Uterus (tissue), 4 donors: ENCODE results near the gene BID. TPM values are rescaled to one million over a fixed set of nuclear protein-coding genes. Genes with fewer than 3 reads are reported as not detected.

Source experiments
- DNase-seq, 2 donors: peaks; one replicate each; pipeline ENCODE4 v3.0.0-alpha.2; 2019 to 2020
- H3K27ac ChIP-seq, 2 donors: fragments of 200-600 bp; sonication (generic); 1 replicate in 1 of 2; 2 replicates in 1 of 2; pipeline ENCODE4 v1.5.1; 2016 to 2018
- H3K27me3 ChIP-seq, 2 donors: fragments of 200-600 bp; sonication (generic); one replicate each; pipeline ENCODE4 v1.5.1; 2018 to 2019; ENCODE audit warnings: control low read depth in 1 of 2
- H3K36me3 ChIP-seq, 2 donors: fragments of 200-600 bp; sonication (generic); one replicate each; pipeline ENCODE4 v1.5.1; 2019; ENCODE audit warnings: control low read depth in 1 of 2
- H3K4me1 ChIP-seq, 2 donors: fragments of 200-600 bp; sonication (generic); one replicate each; pipeline ENCODE4 v1.5.1; 2018 to 2019; ENCODE audit warnings: control low read depth in 1 of 2
- H3K4me3 ChIP-seq, 2 donors: fragments of 200-600 bp; sonication (generic); 1 replicate in 1 of 2; 2 replicates in 1 of 2; pipeline ENCODE4 v1.5.1; 2018 to 2019; ENCODE audit warnings: mild to moderate bottlenecking in 1 of 2
- H3K9me3 ChIP-seq, 2 donors: fragments of 200-600 bp; sonication (generic); one replicate each; pipeline ENCODE4 v1.5.1; 2019; ENCODE audit warnings: control low read depth in 1 of 2
- POLR2A ChIP-seq, 2 donors: fragments of 450-650 bp; IDR thresholded peaks; one replicate each; pipeline ENCODE4 v1.6.1; 2016; ENCODE audit warnings: antibody characterized with exemption in 2 of 2, mild to moderate bottlenecking in 1 of 2, moderate library complexity in 1 of 2
- intact Hi-C: fragments of 100-400 bp; cut with DNase I; formaldehyde crosslinking; loops from one replicate; pipeline ENCODE4 v1.15.1; 2023; ENCODE audit warnings: low total_unique reads
- total RNA-seq, 4 donors: library from RNA; depleted of rRNA in 3 of 4; stranded (reverse); fragments of >200 nt in 3 of 4; gene quantifications; one replicate each; pipeline versions ENCODE4 v1.1.0 to v1.2.4, GENCODE V29; 2014 to 2023
- TF ChIP-seq, protein P1 (sequence below), 4 experiments: fragments of 200-600 bp in 2 of 4; fragments of 450-650 bp in 2 of 4; sonication (generic) in 2 of 4; IDR thresholded peaks; one replicate each; pipeline ENCODE4 v1.5.1; 2016 to 2019; ENCODE audit warnings: antibody characterized with exemption in 4 of 4, mild to moderate bottlenecking in 2 of 4, moderate library complexity in 1 of 4
- donor health status: DM: yes; HTN: yes; CAD: no.

The BID gene
- 10 to 100 TPM in 2 of 4 donors, 1 to 10 TPM in 1, under 1 TPM in 1; 0.77 to 96.2 (median 10.4) TPM for total RNA-seq

GRCh38 chr22:17774206-17774925 lies at the start of gene BID:
BID (minus strand) TSS chr22:17774469; CDS start chr22:17750116, 24,353 bp downstream.
- Histone ChIP-seq H3K4me3 (peak within 1 kb of the TSS; percentile 36 to 63), H3K27me3 (no peaks in the 10 kb centered on the region), H3K9me3 (no peaks in the 10 kb centered on the region), H3K4me1 (no peaks in the 10 kb centered on the region), H3K36me3 (no peaks in the 10 kb centered on the region), H3K27ac (peak within 1 kb of the TSS in 1 of 2 donors; percentile 31)
- TF ChIP-seq POLR2A (IDR thresholded peaks at IDR 0.05) = no peak
- TF ChIP-seq, protein P1, sequence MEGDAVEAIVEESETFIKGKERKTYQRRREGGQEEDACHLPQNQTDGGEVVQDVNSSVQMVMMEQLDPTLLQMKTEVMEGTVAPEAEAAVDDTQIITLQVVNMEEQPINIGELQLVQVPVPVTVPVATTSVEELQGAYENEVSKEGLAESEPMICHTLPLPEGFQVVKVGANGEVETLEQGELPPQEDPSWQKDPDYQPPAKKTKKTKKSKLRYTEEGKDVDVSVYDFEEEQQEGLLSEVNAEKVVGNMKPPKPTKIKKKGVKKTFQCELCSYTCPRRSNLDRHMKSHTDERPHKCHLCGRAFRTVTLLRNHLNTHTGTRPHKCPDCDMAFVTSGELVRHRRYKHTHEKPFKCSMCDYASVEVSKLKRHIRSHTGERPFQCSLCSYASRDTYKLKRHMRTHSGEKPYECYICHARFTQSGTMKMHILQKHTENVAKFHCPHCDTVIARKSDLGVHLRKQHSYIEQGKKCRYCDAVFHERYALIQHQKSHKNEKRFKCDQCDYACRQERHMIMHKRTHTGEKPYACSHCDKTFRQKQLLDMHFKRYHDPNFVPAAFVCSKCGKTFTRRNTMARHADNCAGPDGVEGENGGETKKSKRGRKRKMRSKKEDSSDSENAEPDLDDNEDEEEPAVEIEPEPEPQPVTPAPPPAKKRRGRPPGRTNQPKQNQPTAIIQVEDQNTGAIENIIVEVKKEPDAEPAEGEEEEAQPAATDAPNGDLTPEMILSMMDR (IDR thresholded peaks at IDR 0.05) = no peak
- intact Hi-C loops = no loop called here
- DNase-seq = peak in 1 of 2 donors; percentile 28

- no peaks in the 10 kb centered on the region for H3K36me3 ChIP-seq
Observed at GRCh38 chr22:17823964-17824363, 49.7 kb upstream of the BID start.

DNA sequence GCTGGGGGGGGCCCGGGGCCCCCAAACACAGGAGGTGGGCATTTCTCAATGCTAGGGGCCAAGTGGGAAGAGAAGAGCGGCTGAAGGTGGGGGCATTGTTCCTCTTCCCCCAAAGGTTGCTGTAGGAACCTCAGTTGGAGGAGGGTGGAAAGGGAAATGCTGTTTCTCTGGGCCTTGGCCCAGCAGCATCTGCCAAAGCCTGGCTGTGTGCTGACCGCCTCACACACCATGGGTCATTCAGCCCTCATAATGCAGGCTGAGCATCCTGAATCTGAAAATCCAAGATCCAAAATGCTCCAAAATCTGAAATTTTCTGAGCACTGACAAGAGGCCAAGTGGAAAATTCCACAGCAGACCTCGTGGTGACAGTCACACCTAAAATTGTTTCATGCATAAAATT lies 49.0 kb upstream of the BID start:
- H3K27me3 ChIP-seq = no peaks in the 10 kb centered on the region
- TF ChIP-seq POLR2A (IDR thresholded peaks at IDR 0.05) = no peak
- TF ChIP-seq, protein P1 (IDR thresholded peaks at IDR 0.05) = no peak
- no peaks in the 10 kb centered on the region for H3K9me3 ChIP-seq
- DNase-seq = no peak
- H3K27ac ChIP-seq = no peak overlapping the region
- intact Hi-C loops = loop anchor here (10.0 kb wide), 1 partner anchor 72 kb away; no protein-coding TSS in a partner anchor
- H3K4me3 ChIP-seq = no peak overlapping the region
- no peaks in the 10 kb centered on the region for H3K36me3 ChIP-seq
- no peaks in the 10 kb centered on the region for H3K4me1 ChIP-seq

More at GRCh38 chr22:17823964-17824363, 49.7 kb upstream of the BID start:
- H3K4me3 ChIP-seq = no peak overlapping the region
- no peak overlapping the region for H3K27ac ChIP-seq
- no peak for DNase-seq
- no peaks in the 10 kb centered on the region for H3K4me1 ChIP-seq
- TF ChIP-seq POLR2A (IDR thresholded peaks at IDR 0.05) = no peak
- intact Hi-C loops = loop anchor here (10.0 kb wide), 1 partner anchor 71 kb away; no protein-coding TSS in a partner anchor
- no peaks in the 10 kb centered on the region for H3K27me3 ChIP-seq
- H3K9me3 ChIP-seq = no peaks in the 10 kb centered on the region

GRCh38 chr22:17822087-17822486 lies 47.8 kb upstream of the BID start:
- Histone ChIP-seq H3K4me3 (no peak overlapping the region), H3K27me3 (no peaks in the 10 kb centered on the region), H3K9me3 (no peaks in the 10 kb centered on the region), H3K36me3 (no peaks in the 10 kb centered on the region), H3K4me1 (no peaks in the 10 kb centered on the region), H3K27ac (no peak overlapping the region)
- DNase-seq = no peak
- intact Hi-C loops = loop anchor here (10.0 kb wide), 1 partner anchor 73 kb away; no protein-coding TSS in a partner anchor
- TF ChIP-seq, protein P1 (IDR thresholded peaks at IDR 0.05) = no peak
- no peak for TF ChIP-seq POLR2A (IDR thresholded peaks at IDR 0.05)

GRCh38 chr22:17820879-17821439 lies 46.7 kb upstream of the BID start:
- Histone ChIP-seq H3K36me3 (no peaks in the 10 kb centered on the region), H3K27me3 (no peaks in the 10 kb centered on the region), H3K9me3 (no peaks in the 10 kb centered on the region), H3K4me3 (no peak overlapping the region), H3K27ac (no peak overlapping the region), H3K4me1 (no peaks in the 10 kb centered on the region)
- TF ChIP-seq, protein P1 (IDR thresholded peaks at IDR 0.05) = no peak
- no peak for TF ChIP-seq POLR2A (IDR thresholded peaks at IDR 0.05)
- DNase-seq = no peak
- intact Hi-C loops = loop anchor here (10.0 kb wide), 1 partner anchor 74 kb away; no protein-coding TSS in a partner anchor
